MCF 10A (cell line): ENCODE results near the gene FXYD6. TPM values are rescaled to one million over a fixed set of nuclear protein-coding genes. Genes with fewer than 3 reads are reported as not detected.

ENCODE experiments used
- BruUV-seq: library from RNA; stranded (reverse); fragments of 400-500 nt; replicated peaks from 2 replicates; lab custom pipeline; 2021; lab: Mats Ljungman, UMichigan
- CTCF ChIA-PET: fragments of 300-600 bp; sonication (Branson Sonifier 250); formaldehyde crosslinking; extraction: SDS; loops from one replicate; lab custom pipeline; 2021; ENCODE audit warnings: antibody characterized with exemption, inconsistent platforms; lab: Yijun Ruan, JAX
- POLR2A ChIA-PET: fragments of 300-600, 350-650 bp; sonication (Branson Sonifier 250); formaldehyde crosslinking; extraction: SDS; loops from one replicate; lab custom pipeline; 2020; ENCODE audit warnings: antibody characterized with exemption, inconsistent platforms; lab: Yijun Ruan, JAX
- DNase-seq: peaks from one replicate; pipeline ENCODE4 v3.0.0-alpha.2; 2018; ENCODE audit not compliant: unreplicated experiment
- H3K27ac Mint-ChIP-seq: one replicate; pipeline ENCODE4 v1.8.0; 2022; ENCODE audit warnings: mild to moderate bottlenecking, low read depth, mixed read lengths; ENCODE audit not compliant: unreplicated experiment
- H3K27me3 Mint-ChIP-seq: one replicate; pipeline ENCODE4 v1.8.0; 2022; ENCODE audit warnings: mixed read lengths; ENCODE audit not compliant: insufficient read depth, unreplicated experiment
- H3K36me3 Mint-ChIP-seq: one replicate; pipeline ENCODE4 v1.8.0; 2022; ENCODE audit warnings: mild to moderate bottlenecking, moderate library complexity, mixed read lengths; ENCODE audit not compliant: insufficient read depth, unreplicated experiment
- H3K4me1 Mint-ChIP-seq: one replicate; pipeline ENCODE4 v1.8.0; 2022; ENCODE audit warnings: mixed read lengths; ENCODE audit not compliant: insufficient read depth, unreplicated experiment
- H3K4me3 Mint-ChIP-seq: one replicate; pipeline ENCODE4 v1.8.0; 2022; ENCODE audit warnings: mild to moderate bottlenecking, moderate library complexity, mixed read lengths; ENCODE audit not compliant: unreplicated experiment
- H3K9me3 Mint-ChIP-seq: one replicate; pipeline ENCODE4 v1.8.0; 2022; ENCODE audit warnings: mixed read lengths; ENCODE audit not compliant: unreplicated experiment
- intact Hi-C: fragments of 100-400 bp; cut with micrococcal nuclease; formaldehyde crosslinking; loops from 2 replicates; pipeline ENCODE4 v1.14.1; 2022
- total RNA-seq: library from RNA; stranded (reverse); gene quantifications from 2 replicates; pipeline ENCODE4 v1.2.3, GENCODE V29; 2022
- TF ChIP-seq, protein P1 (sequence below): fragments of 200-600 bp; IDR thresholded peaks from one replicate; pipeline ENCODE4 v1.8.0; 2022; ENCODE audit warnings: antibody characterized with exemption, mild to moderate bottlenecking; ENCODE audit not compliant: unreplicated experiment

Gene FXYD6
- total RNA-seq, 1 experiment from 2014 or later, result not detected

DNA sequence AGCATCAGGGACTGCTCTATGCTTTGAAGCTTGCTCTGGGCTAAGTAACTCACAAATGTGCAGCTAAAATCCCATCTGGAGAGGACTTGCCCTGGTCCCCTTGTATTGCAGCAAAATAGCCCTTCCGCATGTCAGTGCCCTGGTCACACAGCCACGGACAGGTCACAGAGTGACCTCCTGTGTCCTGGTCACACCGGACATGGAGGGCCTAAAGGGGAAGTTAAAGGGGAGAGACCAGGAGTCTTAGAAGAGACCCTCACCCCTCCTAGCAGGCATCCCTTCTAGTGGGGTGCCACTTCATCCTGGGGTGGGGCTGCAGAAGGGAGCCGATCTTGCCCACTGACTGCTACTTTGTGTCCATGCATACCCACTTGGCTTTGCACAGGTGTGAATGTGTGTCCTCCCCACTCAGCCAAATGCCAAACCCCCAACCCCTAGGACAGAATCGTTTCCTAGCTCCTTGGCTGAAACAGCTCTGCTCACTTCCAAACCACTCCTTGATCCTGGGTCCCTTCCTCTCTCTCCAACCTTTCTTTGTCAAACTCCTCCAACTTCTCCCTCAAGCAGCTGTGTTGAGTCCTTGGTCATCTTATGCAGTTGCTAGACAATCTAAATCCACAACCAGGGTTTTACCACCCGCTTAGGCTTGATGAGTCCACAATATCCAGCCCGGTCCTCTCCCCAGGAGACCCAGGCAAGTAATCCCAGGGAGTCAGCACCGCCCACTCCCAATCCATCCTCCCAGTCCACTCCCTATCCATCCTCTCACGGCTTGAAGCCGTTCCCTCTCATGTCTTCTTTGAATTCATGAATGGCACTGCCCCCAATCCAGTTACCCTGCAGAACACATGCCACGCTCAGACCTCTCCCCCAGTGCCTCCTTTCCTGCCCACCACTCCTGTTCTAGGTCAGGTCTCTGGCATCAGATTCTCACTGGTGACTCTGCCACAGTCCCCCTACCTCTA lies 3.3 kb upstream of the FXYD6 start:
- no peak overlapping the region for H3K27ac Mint-ChIP-seq
- no peak overlapping the region for H3K4me3 Mint-ChIP-seq
- no peak for DNase-seq
- no peaks in the 10 kb centered on the region for H3K36me3 Mint-ChIP-seq
- BruUV-seq, result no TSS peak
- intact Hi-C loops, result no loop called here
- H3K27me3 Mint-ChIP-seq, result peaks cover 80% of the 10 kb centered on the region
- TF ChIP-seq, protein P1, sequence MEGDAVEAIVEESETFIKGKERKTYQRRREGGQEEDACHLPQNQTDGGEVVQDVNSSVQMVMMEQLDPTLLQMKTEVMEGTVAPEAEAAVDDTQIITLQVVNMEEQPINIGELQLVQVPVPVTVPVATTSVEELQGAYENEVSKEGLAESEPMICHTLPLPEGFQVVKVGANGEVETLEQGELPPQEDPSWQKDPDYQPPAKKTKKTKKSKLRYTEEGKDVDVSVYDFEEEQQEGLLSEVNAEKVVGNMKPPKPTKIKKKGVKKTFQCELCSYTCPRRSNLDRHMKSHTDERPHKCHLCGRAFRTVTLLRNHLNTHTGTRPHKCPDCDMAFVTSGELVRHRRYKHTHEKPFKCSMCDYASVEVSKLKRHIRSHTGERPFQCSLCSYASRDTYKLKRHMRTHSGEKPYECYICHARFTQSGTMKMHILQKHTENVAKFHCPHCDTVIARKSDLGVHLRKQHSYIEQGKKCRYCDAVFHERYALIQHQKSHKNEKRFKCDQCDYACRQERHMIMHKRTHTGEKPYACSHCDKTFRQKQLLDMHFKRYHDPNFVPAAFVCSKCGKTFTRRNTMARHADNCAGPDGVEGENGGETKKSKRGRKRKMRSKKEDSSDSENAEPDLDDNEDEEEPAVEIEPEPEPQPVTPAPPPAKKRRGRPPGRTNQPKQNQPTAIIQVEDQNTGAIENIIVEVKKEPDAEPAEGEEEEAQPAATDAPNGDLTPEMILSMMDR, result no peak
- ChIA-PET POLR2A (interaction anchor here (0.6 to 0.7 kb wide), 2 partner anchors 13 to 855 kb away, joined by 3 to 5 read pairs; no protein-coding TSS in a partner anchor), CTCF (interaction anchor here (2.0 kb wide), 1 partner anchor 36 kb away, joined by 4 read pairs; no protein-coding TSS in a partner anchor)
- H3K4me1 Mint-ChIP-seq, result no peaks in the 10 kb centered on the region
- H3K9me3 Mint-ChIP-seq, result no peaks in the 10 kb centered on the region

- no peak overlapping the region for H3K4me3 Mint-ChIP-seq
- H3K36me3 Mint-ChIP-seq, result no peaks in the 10 kb centered on the region
- H3K27me3 Mint-ChIP-seq, result peaks cover 88% of the 10 kb centered on the region
- TF ChIP-seq, protein P1, result no peak
- BruUV-seq, result no TSS peak
- DNase-seq, result no peak
- intact Hi-C loops, result no loop called here
- H3K27ac Mint-ChIP-seq, result no peak overlapping the region
- POLR2A ChIA-PET, result interaction anchor here (0.7 kb wide), 1 partner anchor 13 kb away, joined by 3 read pairs; no protein-coding TSS in a partner anchor
- CTCF ChIA-PET, result interaction anchor here (2.0 kb wide), 1 partner anchor 35 kb away, joined by 4 read pairs; no protein-coding TSS in a partner anchor
- H3K9me3 Mint-ChIP-seq, result no peaks in the 10 kb centered on the region
- no peaks in the 10 kb centered on the region for H3K4me1 Mint-ChIP-seq
Measured at GRCh38 chr11:117878939-117879475, 2.5 kb upstream of the FXYD6 start.

DNA sequence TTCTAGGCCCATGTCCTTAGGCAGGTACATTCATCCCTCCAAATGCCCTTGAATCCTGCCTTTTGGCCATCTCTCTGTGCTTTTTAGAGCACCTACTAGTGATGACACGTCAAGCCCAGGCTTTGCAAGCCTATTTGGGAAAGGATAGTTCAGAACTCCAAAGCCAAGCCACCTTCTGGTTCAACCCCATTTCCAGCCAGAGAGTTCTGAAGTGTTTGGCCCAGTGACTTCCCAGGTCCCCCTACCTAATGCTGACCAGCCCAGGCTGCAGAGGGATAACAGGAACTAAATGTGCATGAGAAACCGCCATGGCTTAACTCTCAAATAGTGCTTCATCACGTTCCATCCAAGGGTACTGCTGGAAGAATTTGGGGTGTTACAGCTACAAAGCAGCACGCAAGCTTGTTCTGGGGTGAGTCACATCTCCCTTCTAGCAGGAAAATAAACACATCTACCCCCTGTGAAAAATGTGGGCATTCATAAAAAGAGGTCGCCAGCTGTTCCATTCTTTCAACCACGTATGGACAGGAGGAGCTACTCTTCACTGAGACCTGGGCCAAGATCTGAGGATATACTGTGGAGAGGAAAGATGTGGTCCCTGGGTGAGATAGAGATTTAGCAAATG lies 2.0 kb upstream of the FXYD6 start:
- no TSS peak for BruUV-seq
- Mint-ChIP-seq H3K36me3 (no peaks in the 10 kb centered on the region), H3K27me3 (peaks cover 94% of the 10 kb centered on the region), H3K9me3 (no peaks in the 10 kb centered on the region), H3K27ac (no peak overlapping the region), H3K4me1 (no peaks in the 10 kb centered on the region), H3K4me3 (no peak overlapping the region)
- intact Hi-C loops, result no loop called here
- TF ChIP-seq, protein P1, result no peak
- POLR2A ChIA-PET, result interaction anchor here (1.2 kb wide), 1 partner anchor 29 kb away, joined by 3 read pairs; no protein-coding TSS in a partner anchor
- CTCF ChIA-PET, result interaction anchor here (0.6 to 2.0 kb wide), 2 partner anchors 34 to 129 kb away, joined by 3 to 4 read pairs; no protein-coding TSS in a partner anchor
- DNase-seq, result no peak
